HS-27A (cell line): ENCODE results near the gene EPN1.

Experiments used
- DNase-seq: peaks from one replicate; pipeline ENCODE4 v3.0.0-alpha.2; 2012; ENCODE audit warnings: low read depth, missing footprints

Gene EPN1

DNA sequence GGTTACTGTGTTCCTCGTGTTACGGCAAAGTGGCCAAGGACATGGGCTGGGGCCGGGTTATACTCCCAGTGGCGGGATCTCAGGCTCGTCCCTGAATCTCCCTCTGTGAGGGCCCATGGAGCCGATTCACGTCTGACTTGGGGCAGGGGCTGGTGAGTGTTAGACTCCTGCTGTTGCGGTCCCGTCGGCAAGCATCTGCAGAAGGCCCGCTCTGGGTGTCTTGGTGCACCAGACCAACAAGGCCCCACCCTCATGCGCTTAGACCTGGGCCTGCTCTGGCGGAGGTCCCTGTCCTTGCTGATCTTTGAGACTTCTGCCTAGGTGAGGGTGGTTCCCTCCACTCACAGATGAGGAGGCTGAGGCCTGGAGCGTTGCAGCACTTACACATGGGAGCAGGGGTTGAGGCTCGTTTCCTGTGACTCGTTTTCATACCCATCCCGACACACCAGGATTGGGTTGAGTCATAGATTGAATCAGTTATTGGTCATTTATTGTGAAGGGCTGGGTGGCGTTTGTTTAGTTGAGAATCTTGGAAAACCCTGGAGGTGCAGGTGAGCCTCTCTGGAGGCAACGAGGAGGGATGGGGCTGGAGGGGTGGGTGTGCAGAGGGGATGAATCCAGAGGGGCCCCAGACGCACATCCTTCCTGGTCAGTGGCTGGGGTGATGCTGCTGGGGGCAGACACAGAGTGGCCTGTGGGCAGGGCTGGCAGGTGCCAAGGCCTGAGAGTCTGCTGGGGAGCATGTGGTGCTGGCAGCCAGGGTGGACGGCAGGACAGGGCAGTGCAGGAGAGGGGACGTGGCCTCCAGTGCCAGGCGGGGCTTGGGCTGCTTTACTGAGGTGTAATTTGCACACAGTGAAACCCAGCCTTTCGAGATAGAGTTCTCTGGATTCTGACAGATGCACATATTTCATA, 4.6 kb downstream of the EPN1 start:
- no peak for DNase-seq

- DNase-seq: no peak
Observed at GRCh38 chr19:55680339-55681130, 5.5 kb downstream of the EPN1 start.

DNA sequence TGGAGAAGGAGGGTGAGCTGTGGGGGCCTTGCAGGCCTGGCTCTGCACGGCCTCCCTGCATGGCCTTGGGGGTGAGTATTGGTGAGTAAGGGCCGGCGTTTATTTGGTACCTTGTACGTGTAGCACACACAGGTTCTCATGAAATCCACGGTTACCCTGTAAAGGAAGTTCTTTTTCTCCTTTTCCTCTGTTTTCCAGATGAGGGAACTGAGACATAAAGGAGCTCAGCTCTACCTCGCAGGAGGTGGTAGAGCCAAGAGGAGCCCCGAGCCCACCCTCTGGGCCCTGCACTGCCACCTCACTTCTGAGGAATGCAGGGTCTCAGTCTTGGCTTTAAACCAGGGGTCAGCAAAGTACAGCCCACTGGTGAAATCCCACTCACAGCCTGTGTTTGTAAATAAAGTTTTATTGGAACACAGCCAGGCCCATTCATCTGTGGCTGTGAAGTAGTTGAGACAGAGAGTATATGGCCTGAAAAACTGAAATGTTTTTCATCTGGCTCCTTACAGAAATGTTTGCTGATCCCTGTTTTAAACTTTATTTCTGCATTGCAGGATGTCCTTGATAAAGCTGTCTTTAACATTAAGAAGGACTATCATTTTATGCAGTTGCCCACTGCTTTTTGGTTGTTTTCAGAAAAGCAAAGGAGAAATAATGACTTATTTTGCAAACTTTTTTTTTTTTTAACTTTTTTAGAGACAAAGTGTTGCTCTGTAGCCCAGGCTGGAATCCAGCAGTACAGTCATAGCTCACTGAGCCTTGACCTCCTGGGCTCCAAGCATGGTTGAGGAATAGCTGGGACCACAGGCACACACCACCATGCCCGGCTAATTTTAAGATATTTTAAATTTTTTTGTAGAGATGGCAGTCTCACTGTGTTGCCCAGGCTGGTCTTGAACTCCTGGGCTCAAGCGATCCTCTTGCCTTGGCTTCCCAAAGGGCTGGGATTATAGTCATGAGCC, 6.4 kb downstream of the EPN1 start:
- no peak for DNase-seq

DNA sequence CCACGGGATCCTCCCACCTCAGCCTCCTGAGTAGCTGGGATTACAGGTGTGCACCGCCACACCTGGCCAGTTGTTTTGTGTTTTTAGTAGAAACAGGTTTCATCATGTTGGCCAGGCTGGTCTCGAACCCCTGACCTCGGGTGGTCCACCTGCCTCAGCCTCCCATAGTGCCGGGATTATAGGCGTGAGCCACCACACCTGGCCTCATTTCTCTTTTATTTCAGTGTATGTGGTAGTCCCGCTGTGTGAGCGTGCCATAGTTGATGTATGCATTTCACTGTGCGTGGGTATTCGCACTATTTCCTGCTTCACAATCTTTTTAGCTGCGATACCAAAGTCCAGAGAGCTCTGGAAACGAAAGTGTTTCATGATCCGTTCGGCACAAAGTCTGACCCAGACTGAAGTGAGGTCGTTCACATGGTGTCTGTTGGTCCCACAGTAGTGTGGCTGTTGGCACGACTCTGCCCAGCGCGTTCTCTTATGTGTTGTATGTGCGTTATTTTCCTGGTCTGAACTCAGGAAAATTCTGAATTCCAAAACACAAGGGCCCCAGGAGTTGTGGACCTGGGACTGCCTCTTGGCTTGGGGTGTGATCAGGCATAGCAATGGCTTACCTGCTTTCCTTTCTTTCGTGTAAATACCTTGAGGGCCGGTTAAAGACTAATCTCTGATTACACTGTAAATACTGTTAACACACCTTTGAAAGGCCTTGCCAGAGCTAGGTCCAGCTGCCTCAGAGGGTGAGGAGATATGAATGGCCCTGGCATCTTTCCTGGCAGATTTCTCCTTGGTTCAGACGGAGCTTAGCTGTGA, 8.6 kb downstream of the EPN1 start:
- DNase-seq: no peak

DNA sequence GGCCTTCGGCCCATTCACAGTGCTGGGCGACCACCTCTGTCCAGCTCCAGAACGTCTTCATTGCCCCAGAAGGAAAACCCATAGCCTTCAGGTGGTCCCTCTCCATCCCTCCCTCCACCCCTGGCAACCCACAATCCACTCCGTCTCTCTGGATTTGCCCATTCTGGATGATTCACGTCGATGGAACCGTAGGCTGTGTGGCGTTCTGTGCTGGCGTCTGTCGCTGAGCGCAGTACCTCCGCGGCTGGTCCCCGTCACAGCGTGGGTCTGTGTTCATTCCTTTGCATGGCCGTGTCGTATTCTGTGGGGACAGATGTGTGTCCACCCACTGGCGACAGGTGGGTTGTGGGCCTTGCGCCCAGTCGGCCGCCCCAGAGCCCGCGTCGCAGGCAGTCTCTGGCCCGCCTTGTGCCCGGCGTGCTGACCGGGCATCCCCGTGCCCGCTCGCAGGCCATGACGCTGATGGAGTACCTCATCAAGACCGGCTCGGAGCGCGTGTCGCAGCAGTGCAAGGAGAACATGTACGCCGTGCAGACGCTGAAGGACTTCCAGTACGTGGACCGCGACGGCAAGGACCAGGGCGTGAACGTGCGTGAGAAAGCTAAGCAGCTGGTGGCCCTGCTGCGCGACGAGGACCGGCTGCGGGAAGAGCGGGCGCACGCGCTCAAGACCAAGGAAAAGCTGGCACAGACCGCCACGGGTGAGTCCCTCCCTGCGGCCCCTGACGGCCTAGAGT, 10.1 kb downstream of the EPN1 start:
- no peak for DNase-seq

GRCh38 chr19:55685776-55686175, 10.8 kb downstream of the EPN1 start:
- no peak for DNase-seq

DNA sequence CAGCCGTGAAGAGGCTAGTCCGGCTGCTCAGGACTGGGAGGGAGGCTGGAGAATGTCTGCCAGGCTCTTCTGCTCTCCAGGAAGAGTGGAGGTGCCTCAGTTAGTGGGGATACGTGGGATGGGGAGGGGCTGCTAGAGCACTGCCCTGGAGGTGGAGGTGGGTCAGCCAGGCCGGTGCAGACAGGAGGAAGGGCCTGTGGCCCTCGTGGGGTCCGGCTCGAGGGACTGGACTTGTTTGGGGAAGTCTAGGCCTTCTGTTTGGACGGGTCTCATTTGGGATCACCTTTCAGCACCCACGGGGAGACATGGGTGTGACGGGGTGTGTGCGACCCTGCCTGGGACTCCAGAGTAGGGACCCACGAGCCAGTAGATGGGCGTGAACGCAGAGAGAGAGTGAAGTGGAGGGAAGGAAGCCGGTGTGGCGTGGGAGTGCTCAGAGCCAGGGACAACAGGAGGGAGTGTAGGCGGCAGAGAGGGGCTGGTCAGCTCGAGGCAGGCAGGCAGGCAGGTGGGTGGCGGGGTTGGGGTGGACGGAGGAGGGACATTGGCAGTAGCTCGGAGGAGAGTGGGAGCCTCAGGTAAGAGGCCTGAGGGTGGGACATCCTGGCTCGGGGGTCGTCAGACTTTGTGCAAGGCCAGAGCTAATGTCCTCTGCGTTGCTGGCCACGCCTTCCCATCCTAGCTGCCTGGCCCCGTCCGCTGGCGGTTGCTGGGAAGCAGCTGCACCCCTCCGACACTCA, 11.5 kb downstream of the EPN1 start:
- DNase-seq: no peak

DNA sequence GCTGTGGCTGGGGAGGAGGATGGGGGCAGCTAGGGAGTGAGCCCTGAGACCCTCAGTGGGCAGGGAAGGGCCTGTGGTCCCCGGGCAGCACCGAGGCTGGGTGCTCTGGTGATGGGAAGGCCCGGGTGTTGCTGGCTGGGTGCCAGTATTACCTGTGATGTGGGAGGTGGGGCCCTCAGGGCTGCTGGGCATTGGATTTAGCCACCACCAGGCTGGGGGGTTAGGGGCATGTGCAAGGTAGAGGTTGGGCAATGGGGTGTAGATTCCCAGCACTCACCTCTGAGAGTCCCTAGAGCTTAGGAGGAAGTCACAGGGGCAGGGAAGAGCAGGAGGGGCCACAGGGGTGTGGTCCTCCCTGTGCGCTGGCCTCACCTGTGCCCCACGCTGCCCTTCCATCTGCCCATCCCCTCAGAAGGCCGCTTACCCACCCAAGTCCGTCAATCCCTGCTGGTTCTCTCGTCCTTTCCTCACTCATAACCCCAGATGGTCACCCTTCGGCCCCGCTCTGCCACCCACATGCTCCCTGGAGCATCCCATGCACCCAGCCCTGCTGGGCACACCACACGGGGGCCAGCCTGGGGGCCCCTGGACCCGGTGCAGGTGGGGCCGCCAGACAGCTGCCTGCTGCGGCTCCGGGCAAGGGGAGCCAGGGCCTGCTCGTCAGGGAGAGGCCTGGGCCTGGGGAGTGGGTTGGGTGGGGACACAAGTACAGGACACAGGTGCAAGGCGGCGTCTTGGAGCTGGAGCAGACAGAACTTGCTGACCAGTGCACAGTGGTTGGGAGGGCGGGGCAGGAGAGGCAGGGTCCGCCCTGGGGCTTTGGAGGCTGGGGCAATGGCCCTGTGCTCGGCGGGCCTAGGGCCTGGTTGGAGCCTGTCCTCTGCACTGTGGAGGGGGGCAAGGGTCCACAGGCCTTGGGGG, 12.5 kb downstream of the EPN1 start:
- DNase-seq: no peak

DNA sequence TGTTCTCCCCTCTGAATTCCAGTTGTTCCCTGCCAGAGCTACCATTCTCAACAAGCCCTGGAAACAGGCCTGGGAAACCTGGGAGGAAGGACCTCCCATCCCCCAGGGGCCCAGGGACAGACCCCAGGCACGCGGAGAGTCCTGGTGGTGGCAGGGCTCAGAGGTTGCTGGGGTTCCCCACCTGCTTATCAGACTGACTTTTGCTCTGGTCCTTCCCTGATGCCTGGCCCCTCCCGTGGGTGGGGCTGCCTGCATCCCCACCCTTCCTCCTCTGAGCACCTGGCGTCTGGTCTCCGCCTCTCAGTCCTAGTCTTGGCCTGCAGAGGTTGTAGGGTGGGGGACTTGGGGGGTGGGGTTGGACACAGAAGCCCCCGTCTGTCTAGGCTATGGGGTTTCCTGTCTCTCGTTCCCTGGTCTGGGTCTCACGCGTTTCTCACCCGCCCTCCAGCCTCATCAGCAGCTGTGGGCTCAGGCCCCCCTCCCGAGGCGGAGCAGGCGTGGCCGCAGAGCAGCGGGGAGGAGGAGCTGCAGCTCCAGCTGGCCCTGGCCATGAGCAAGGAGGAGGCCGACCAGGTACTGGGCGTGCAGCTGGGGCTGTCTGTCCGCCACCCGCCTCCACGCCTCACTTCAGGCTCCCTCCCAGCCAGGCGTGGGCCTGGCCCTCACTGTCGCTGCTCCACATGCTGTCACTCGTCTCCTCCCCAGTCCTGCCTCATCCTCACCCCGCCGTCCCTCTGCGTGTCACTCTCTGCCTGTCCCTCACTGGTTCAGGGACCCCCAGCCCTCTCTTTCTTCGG, 13.6 kb downstream of the EPN1 start:
- DNase-seq: no peak

DNA sequence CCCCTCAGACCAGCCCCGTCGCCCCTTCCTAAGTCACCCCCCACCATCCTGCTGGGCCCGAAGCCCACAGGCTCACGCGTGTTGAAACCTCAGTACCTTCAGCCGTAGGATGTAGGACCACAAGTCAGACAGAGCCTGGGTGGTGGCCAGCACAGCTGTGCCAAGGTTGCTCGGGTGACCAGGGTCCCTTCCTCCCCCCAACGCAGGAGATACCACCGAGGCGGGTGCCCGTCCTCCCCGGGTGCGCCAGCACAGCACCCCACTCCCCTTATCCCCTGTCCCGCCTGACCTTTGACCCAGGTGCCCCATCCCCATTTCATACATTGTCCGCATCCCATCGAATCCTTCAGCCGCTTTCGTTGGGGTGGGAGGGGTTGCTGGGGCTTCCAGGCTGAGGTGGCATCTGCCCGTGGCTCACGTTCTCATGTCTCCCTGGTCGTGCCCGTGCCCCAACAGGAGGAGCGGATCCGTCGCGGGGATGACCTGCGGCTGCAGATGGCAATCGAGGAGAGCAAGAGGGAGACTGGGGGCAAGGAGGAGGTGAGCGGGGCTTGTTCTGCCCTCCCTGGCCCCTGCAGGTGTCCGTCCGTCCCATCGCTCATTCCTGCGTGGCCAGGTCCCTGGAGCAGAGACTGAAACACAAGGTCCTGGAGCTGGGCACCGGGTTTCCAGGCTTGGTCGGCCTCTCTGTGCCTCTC, 14.5 kb downstream of the EPN1 start:
- DNase-seq: no peak

GRCh38 chr19:55690109-55690768, 15.2 kb downstream of the EPN1 start:
- no peak for DNase-seq

DNA sequence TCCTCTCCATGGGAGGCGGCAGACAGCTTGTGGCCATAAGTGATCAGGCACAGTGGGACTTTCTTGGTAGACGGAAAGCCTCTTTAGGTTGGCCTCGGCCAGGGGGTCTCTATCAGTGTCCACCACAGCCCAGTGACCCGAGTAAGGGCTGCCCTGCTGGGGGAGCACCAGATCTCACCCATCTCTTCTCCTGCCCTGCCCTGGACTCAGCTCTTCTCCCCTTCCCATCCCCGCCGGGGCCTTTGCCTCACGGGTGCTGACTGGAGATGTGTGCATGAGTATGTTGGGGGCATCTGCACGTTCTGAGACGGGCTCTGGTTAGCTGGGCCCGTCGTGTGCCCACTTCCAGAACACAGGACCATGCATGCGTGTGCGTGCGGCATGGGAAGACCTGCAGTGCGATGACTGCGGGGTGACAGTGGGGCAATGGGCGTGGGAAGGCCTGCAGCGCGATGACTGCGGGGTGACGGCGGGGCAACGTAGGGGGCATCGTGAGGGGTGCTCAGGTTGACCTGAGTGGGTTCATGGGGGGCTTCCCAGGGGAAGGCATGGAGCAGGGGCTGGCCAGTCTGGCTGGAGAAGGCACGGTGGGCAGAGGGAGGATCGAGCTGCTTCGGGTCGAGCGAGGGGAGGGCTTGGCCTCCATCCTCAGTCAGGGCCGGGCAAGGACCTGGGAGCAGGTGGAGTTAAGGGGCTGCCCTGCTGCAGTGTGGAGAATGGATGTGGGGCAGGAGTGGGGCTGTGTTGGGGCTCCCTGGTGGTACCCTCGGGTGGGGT, 15.9 kb downstream of the EPN1 start:
- no peak for DNase-seq

DNA sequence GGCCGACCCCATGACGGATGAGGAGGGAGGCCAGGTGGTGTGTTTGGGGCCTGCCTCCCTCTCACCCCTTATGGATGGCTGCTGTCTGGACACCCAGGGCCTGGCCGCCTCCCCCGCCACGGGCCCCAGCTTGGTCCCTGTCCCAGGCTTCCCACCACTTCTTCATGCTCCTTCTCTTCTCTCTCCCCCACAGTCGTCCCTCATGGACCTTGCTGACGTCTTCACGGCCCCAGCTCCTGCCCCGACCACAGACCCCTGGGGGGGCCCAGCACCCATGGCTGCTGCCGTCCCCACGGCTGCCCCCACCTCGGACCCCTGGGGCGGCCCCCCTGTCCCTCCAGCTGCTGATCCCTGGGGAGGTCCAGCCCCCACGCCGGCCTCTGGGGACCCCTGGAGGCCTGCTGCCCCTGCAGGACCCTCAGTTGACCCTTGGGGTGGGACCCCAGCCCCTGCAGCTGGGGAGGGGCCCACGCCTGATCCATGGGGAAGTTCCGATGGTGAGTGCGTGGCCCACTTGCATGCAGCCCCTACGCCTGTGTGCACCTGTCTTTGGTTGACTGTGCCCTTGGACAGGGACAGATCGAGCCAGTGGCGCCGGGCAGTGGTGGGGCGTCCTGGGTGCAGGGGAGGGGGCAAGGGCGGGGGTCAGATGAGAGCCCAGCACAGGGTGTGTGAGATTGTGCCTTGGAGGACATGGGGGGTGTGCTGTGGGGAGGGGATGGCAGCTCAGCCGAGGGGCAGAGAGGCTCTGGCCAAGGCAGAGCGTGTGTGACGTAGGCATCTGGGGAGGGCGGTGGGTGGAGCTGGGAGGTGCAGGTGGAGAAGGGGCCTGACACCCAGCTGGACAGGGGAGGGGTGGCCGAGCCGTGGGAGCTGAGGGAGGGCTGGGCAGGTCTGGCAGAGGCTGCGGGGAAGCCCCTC, 16.8 kb downstream of the EPN1 start:
- no peak for DNase-seq

GRCh38 chr19:55692681-55693081, 17.7 kb downstream of the EPN1 start:
- DNase-seq: no peak
